HG02943 (cell line): ENCODE measurements around the gene GBX2.

Experiments
- ATAC-seq: cut with Tn5 transposase; IDR thresholded peaks from one replicate; pipeline ENCODE4 v1.9.1; 2021; ENCODE audit warnings: mild to moderate bottlenecking, low read depth, moderate library complexity; ENCODE audit not compliant: unreplicated experiment

The GBX2 gene

GRCh38 chr2:236169741-236170589, 1.8 kb upstream of the GBX2 start:
- ATAC-seq, result no peak

DNA sequence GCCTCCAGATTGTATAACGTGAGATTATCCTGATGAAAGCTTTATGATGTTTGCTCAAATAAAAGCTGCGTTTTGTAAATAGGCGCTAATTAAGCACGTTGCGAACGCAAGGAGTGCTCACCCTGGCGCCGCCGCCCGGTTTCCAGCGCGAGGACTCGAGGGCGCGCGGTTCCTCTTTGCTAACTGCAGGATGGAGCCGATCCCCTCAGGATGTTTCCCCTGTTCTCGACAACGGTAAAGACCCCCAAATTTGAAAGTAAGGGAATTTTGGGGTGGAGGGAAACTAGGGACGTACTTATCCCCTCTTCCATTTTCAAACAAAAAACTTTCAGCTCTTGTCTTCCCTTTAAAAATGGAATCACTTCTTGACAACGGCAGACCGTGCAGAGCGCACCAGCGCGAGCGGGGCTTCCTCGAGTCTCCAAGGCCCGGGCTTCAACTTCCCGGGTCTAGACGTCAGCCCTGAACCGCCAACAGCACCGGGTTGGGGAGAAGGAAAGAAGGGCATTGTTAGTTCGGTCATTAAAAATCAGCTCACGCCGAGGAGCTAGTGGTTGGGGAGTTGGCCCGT, 1.1 kb upstream of the GBX2 start:
- no peak for ATAC-seq

- no peak for ATAC-seq
Measured at GRCh38 chr2:236167297-236168109, 683 bp downstream of the GBX2 start.

- no peak for ATAC-seq
Measured at GRCh38 chr2:236166796-236167296, 1.3 kb downstream of the GBX2 start.

DNA sequence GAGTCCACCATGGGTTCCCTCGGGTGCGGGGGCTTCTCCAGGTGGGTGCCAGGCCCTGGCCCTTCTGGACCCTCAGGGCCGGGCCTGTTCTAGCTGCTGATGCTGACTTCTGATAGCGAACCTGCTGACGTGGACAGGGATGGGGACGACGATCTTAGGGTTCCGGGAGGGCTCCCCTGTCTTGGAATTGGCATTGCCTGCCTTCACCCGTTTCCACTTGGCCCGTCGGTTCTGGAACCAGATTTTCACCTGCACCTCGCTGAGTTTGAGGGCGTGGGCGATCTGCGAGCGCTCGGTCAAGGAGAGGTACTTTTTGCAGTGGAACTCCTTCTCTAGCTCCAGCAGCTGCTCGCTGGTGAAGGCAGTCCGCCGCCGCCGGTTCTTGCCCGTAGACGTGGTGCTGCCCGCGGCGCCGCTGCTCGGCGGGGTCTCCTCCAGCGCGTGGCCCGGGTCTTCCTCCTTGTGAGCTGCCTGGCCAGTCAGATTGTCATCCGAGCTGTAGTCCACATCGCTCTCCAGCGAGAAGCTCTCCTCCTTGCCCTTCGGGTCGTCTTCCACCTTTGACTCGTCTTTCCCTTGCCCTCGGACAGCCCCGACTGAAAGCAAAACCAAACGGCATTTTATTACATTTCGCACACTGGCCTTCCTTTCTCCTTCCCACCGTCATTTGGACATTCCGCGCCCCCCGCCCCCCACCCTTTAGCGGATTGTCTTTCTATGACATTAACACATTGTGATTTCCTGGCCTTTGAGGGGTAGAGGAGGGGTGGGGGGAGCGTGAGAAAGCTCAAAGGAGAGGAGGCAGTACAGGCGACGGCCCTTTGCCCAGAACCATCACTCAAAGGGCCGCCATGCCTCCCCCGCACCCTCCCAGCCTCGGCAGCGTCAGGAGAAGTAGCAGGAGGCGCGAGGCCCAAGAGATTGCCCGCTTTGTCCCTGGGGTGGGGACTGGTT, 2.1 kb downstream of the GBX2 start:
- ATAC-seq, result no peak

- no peak for ATAC-seq
Measured at GRCh38 chr2:236164925-236165841, 3.0 kb downstream of the GBX2 start.

DNA sequence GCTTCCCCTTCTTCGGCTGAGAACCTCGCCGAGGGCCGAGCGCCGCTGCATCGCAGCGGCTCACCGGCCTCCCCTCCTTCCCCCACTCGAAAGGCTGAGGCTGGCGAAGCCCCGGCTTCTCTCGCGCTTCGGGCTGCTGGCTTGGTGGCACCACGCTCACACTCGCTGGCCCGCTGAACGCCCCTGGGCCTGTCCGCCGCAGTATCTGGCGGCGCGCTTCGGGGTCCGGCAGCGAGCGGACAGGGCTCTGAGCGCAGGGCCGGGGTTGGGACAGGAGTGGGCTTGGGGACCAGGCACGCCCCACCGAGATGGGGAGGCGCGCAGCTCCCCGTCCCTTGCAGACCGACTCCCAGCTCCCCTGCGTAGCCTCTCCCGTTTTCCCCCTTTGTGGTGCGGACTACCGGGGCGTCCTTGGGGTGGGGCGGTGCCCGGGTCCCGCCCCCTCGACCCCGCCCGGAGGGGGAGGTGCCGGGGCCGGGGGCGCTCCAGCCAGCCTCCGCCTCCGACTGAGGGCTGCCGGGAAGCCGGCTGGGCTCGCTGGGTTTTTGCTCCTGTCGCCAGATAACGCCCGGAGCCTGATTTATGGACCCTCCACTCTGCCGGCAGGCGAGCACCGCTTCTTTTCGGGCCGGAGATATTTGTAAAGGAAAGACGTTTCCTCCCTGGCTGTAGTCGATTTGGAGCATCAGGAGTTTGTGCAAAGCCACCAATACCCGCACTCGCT, 3.8 kb downstream of the GBX2 start:
- ATAC-seq, result no peak

- no peak for ATAC-seq
Measured at GRCh38 chr2:236163471-236164200, 4.5 kb downstream of the GBX2 start.

DNA sequence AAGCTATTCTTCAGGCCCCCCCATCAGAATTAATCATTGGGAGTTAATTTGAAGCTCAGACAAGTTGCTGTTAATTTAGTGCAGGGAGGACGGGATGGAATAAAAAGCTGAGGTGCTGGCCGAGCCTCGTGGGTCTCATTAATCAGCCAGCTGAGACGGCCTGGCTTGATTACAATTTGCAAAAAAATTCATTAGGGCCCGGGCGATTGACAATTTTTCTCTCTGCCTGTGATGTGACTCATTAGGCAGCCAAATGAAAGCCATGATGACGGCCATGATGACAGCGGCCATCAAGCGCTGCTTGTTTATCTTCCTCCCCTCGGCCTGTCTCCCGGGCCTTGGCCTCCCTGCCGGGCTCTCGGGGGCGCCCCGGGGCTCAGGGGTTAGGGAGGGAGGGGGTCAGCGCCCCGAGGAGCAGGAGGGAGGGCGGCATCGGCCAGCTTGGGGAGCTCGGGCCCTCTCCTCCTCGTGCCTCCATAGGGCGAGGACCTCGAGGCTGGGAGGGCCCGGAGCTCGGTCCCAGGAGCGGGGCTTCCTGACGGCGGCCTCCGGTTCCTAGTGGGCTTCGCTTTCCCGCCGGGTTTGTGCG, 5.2 kb downstream of the GBX2 start:
- ATAC-seq, result no peak

- no peak for ATAC-seq
Measured at GRCh38 chr2:236162031-236162845, 5.9 kb downstream of the GBX2 start.

GRCh38 chr2:236161531-236161930, 6.7 kb downstream of the GBX2 start:
- no peak for ATAC-seq

GRCh38 chr2:236161082-236161462, 7.1 kb downstream of the GBX2 start:
- no peak for ATAC-seq

- no peak for ATAC-seq
Measured at GRCh38 chr2:236160366-236161081, 7.7 kb downstream of the GBX2 start.

- ATAC-seq, result no peak
Measured at GRCh38 chr2:236159778-236160170, 8.4 kb downstream of the GBX2 start.

GRCh38 chr2:236158969-236159777, 9.0 kb downstream of the GBX2 start:
- ATAC-seq, result no peak
